IPS-15b (cell line): ENCODE results near the gene NCKAP5.

Experiments
- H3K27me3 ChIP-seq: one replicate; pipeline ENCODE4 v1.6.1; 2013; ENCODE audit warnings: low read length; ENCODE audit not compliant: control insufficient read depth, insufficient read depth
- H3K36me3 ChIP-seq: one replicate; pipeline ENCODE4 v1.6.1; 2013; ENCODE audit warnings: low read length; ENCODE audit not compliant: control insufficient read depth, insufficient read depth
- H3K4me1 ChIP-seq: one replicate; pipeline ENCODE4 v1.6.1; 2013; ENCODE audit warnings: mild to moderate bottlenecking, low read length; ENCODE audit not compliant: control insufficient read depth, insufficient read depth
- H3K4me3 ChIP-seq: one replicate; pipeline ENCODE4 v1.5.1; 2013; ENCODE audit warnings: low read depth, low read length
- H3K9ac ChIP-seq: one replicate; pipeline ENCODE4 v1.6.1; 2013; ENCODE audit warnings: low read depth, mild to moderate bottlenecking, low read length
- H3K9me3 ChIP-seq: one replicate; pipeline ENCODE4 v1.6.1; 2013; ENCODE audit warnings: mild to moderate bottlenecking, low read length; ENCODE audit not compliant: control insufficient read depth, insufficient read depth

The NCKAP5 gene

GRCh38 chr2:133425612-133426011 lies 142.7 kb downstream of the NCKAP5 start:
- Histone ChIP-seq H3K4me1 (peaks cover 27% of the 10 kb centered on the region), H3K4me3 (no peak overlapping the region), H3K9me3 (no peaks in the 10 kb centered on the region), H3K9ac (no peak overlapping the region), H3K27me3 (no peaks in the 10 kb centered on the region), H3K36me3 (no peaks in the 10 kb centered on the region)

- no peaks in the 10 kb centered on the region for H3K9me3 ChIP-seq
- H3K9ac ChIP-seq = no peak overlapping the region
- H3K4me1 ChIP-seq = peaks cover 27% of the 10 kb centered on the region
- no peaks in the 10 kb centered on the region for H3K36me3 ChIP-seq
- H3K27me3 ChIP-seq = no peaks in the 10 kb centered on the region
- no peak overlapping the region for H3K4me3 ChIP-seq
These were observed 143.4 kb downstream of the NCKAP5 start for GRCh38 chr2:133424876-133425275.

- H3K36me3 ChIP-seq = no peaks in the 10 kb centered on the region
- H3K9me3 ChIP-seq = no peaks in the 10 kb centered on the region
- H3K4me3 ChIP-seq = no peak overlapping the region
- no peak overlapping the region for H3K9ac ChIP-seq
- H3K4me1 ChIP-seq = peaks cover 27% of the 10 kb centered on the region
- H3K27me3 ChIP-seq = no peaks in the 10 kb centered on the region
These were observed 145.3 kb downstream of the NCKAP5 start for GRCh38 chr2:133422931-133423351.

GRCh38 chr2:133421516-133422324 lies 146.5 kb downstream of the NCKAP5 start:
- Histone ChIP-seq H3K9me3 (no peaks in the 10 kb centered on the region), H3K4me3 (no peak overlapping the region), H3K36me3 (no peaks in the 10 kb centered on the region), H3K4me1 (peaks cover 27% of the 10 kb centered on the region), H3K9ac (no peak overlapping the region), H3K27me3 (no peaks in the 10 kb centered on the region)

GRCh38 chr2:133420788-133421187 lies 147.5 kb downstream of the NCKAP5 start:
- Histone ChIP-seq H3K4me3 (no peak overlapping the region), H3K36me3 (no peaks in the 10 kb centered on the region), H3K27me3 (no peaks in the 10 kb centered on the region), H3K9ac (no peak overlapping the region), H3K9me3 (no peaks in the 10 kb centered on the region), H3K4me1 (peaks cover 27% of the 10 kb centered on the region)

GRCh38 chr2:133418671-133419070 lies 149.6 kb downstream of the NCKAP5 start:
- peaks cover 20% of the 10 kb centered on the region for H3K4me1 ChIP-seq
- no peaks in the 10 kb centered on the region for H3K36me3 ChIP-seq

GRCh38 chr2:133418021-133418420 lies 150.2 kb downstream of the NCKAP5 start:
- no peaks in the 10 kb centered on the region for H3K36me3 ChIP-seq
- peaks cover 3% of the 10 kb centered on the region for H3K27me3 ChIP-seq

More at GRCh38 chr2:133418671-133419070, 149.6 kb downstream of the NCKAP5 start:
- Histone ChIP-seq H3K4me3 (no peak overlapping the region), H3K27me3 (no peaks in the 10 kb centered on the region), H3K9ac (no peak overlapping the region), H3K9me3 (no peaks in the 10 kb centered on the region)

GRCh38 chr2:133417415-133417814 lies 150.8 kb downstream of the NCKAP5 start:
- Histone ChIP-seq H3K4me3 (no peak overlapping the region), H3K27me3 (peaks cover 8% of the 10 kb centered on the region), H3K9ac (no peak overlapping the region), H3K4me1 (peaks cover 10% of the 10 kb centered on the region), H3K9me3 (no peaks in the 10 kb centered on the region), H3K36me3 (no peaks in the 10 kb centered on the region)

More at GRCh38 chr2:133418021-133418420, 150.2 kb downstream of the NCKAP5 start:
- Histone ChIP-seq H3K4me1 (peaks cover 15% of the 10 kb centered on the region), H3K9ac (no peak overlapping the region), H3K4me3 (no peak overlapping the region), H3K9me3 (no peaks in the 10 kb centered on the region)

- Histone ChIP-seq H3K4me1 (peaks cover 4% of the 10 kb centered on the region), H3K4me3 (no peak overlapping the region), H3K9me3 (no peaks in the 10 kb centered on the region), H3K9ac (no peak overlapping the region), H3K36me3 (no peaks in the 10 kb centered on the region), H3K27me3 (peaks cover 10% of the 10 kb centered on the region)
These were observed 151.5 kb downstream of the NCKAP5 start for GRCh38 chr2:133416736-133417135.

- H3K4me1 ChIP-seq = no peaks in the 10 kb centered on the region
- H3K9ac ChIP-seq = no peak overlapping the region
- peaks cover 10% of the 10 kb centered on the region for H3K27me3 ChIP-seq
- H3K4me3 ChIP-seq = no peak overlapping the region
- H3K9me3 ChIP-seq = no peaks in the 10 kb centered on the region
- H3K36me3 ChIP-seq = no peaks in the 10 kb centered on the region
These were observed 152.1 kb downstream of the NCKAP5 start for GRCh38 chr2:133416146-133416545.

- peaks cover 10% of the 10 kb centered on the region for H3K27me3 ChIP-seq
- H3K4me3 ChIP-seq = no peak overlapping the region
- no peaks in the 10 kb centered on the region for H3K36me3 ChIP-seq
- no peak overlapping the region for H3K9ac ChIP-seq
- H3K4me1 ChIP-seq = no peaks in the 10 kb centered on the region
- H3K9me3 ChIP-seq = no peaks in the 10 kb centered on the region
These were observed 152.9 kb downstream of the NCKAP5 start for GRCh38 chr2:133415210-133415876.
